CD4-positive, alpha-beta T cell (primary cell): ENCODE measurements around the gene NSUN5. TPM values are rescaled to one million over a fixed set of nuclear protein-coding genes. Genes with fewer than 3 reads are reported as not detected.
A peak's percentile ranks its signal among the peaks of the same experiment; 100 is the strongest.
"Not testable (repeated sequence)": the region's sequence is repeated elsewhere in the genome, so short reads cannot be mapped to it uniquely, and the experiment has no call there.

Experiments used
- ATAC-seq: fragments of 200-7000 bp; cut with Tn5 transposase; one replicate; pipeline ENCODE4 v1.10.0; 2022; ENCODE audit warnings: mild to moderate bottlenecking; ENCODE audit not compliant: poor library complexity
- CTCF ChIA-PET: fragments of 350-600 bp; sonication (Branson Sonifier 250); formaldehyde crosslinking; loops from one replicate; lab custom pipeline; 2021; ENCODE audit warnings: antibody characterized with exemption, inconsistent platforms; lab: Charles Lee
- POLR2A ChIA-PET: fragments of 350-600 bp; sonication (Branson Sonifier 250); formaldehyde crosslinking; loops from one replicate; lab custom pipeline; 2021; ENCODE audit warnings: antibody characterized with exemption, inconsistent platforms; lab: Charles Lee
- DNase-seq, 14 experiments: peaks; one replicate each; pipeline ENCODE4 v3.0.0-alpha.2; 2013 to 2020; ENCODE audit warnings: mixed read lengths in 2 of 14
- H3K27ac ChIP-seq, 2 donors: one replicate each; pipeline versions ENCODE4 v1.5.1 to v1.7.0; 2013; ENCODE audit warnings: low read length in 2 of 2, low read depth in 1 of 2, mild to moderate bottlenecking in 1 of 2
- H3K27me3 ChIP-seq, 2 experiments: 1 replicate in 1 of 2; 2 replicates in 1 of 2; pipeline versions ENCODE4 v1.6.1 to v1.7.0; 2013; ENCODE audit warnings: low read length in 2 of 2, control low read depth in 1 of 2, mild to moderate bottlenecking in 1 of 2, moderate library complexity in 1 of 2; ENCODE audit not compliant: insufficient read depth in 2 of 2, control insufficient read depth in 1 of 2
- H3K36me3 ChIP-seq: one replicate; pipeline ENCODE4 v1.6.1; 2013; ENCODE audit warnings: low read length, control low read depth; ENCODE audit not compliant: insufficient read depth
- H3K4me1 ChIP-seq: one replicate; pipeline ENCODE4 v1.6.1; 2013; ENCODE audit warnings: low read length, control low read depth; ENCODE audit not compliant: insufficient read depth
- H3K4me3 ChIP-seq: one replicate; pipeline ENCODE4 v1.5.1; 2013; ENCODE audit warnings: mild to moderate bottlenecking, low read length, moderate library complexity
- H3K9me3 ChIP-seq, 2 experiments: 1 replicate in 1 of 2; 2 replicates in 1 of 2; pipeline versions ENCODE4 v1.6.1 to v1.7.0; 2013; ENCODE audit warnings: low read length in 2 of 2, mild to moderate bottlenecking in 2 of 2, control low read depth in 1 of 2, moderate library complexity in 1 of 2; ENCODE audit not compliant: control insufficient read depth in 1 of 2, insufficient read depth in 1 of 2
- H3K27ac Mint-ChIP-seq: one replicate; pipeline ENCODE4 v1.8.0; 2020; ENCODE audit warnings: mixed read lengths
- H3K27me3 Mint-ChIP-seq: one replicate; pipeline ENCODE4 v1.8.0; 2021; ENCODE audit warnings: mixed read lengths
- H3K36me3 Mint-ChIP-seq: one replicate; pipeline ENCODE4 v1.8.0; 2021; ENCODE audit warnings: low read depth, mixed read lengths
- H3K4me1 Mint-ChIP-seq: one replicate; pipeline ENCODE4 v1.8.0; 2021; ENCODE audit warnings: low read depth, mixed read lengths
- H3K4me3 Mint-ChIP-seq: one replicate; pipeline ENCODE4 v1.8.0; 2020; ENCODE audit warnings: mild to moderate bottlenecking, mixed read lengths
- H3K9me3 Mint-ChIP-seq: one replicate; pipeline ENCODE4 v1.8.0; 2020; ENCODE audit warnings: mixed read lengths
- intact Hi-C, 2 experiments: fragments of 100-400 bp; cut with DNase I in 1 of 2; cut with micrococcal nuclease in 1 of 2; formaldehyde crosslinking; loops; one replicate each; pipeline versions ENCODE4 v1.15.1 to v1.9.0; 2023 to 2025; cut with DNase I, micrococcal nuclease
- total RNA-seq, 174 experiments: library from RNA in 2 of 174; stranded (reverse) in 2 of 174; gene quantifications; one replicate each; pipeline ENCODE4 v1.2.3 and lab custom pipeline; 2021 to 2026

The NSUN5 gene
- total RNA-seq, 2 experiments from 2014 or later: 31.2 to 32.6 TPM

DNA sequence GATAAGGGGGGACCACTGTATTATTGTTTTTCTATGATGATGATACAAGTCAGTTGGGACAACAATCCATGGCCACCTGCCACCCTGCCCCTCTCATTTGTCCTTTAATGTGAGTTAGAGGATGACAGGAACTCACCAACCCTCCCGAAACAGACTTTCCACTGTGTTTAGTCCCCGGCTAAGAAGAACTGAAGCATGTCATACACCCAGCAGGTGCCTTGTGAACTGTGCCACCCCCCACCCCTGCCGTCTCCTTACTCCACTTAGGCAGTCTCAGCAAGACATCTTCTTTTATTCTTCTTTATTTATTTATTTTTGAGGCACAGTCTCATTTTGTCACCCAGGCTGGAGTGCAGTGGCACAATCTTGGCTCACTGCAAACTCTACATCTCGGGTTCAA lies 40.8 kb downstream of the NSUN5 start:
- H3K27me3 Mint-ChIP-seq, H3K4me1 ChIP-seq, H3K27ac Mint-ChIP-seq, H3K9me3 ChIP-seq, H3K4me1 Mint-ChIP-seq, H3K4me3 Mint-ChIP-seq, H3K9me3 Mint-ChIP-seq, H3K4me3 ChIP-seq, ATAC-seq, POLR2A ChIA-PET, H3K36me3 ChIP-seq, H3K27me3 ChIP-seq, H3K36me3 Mint-ChIP-seq, intact Hi-C loops, DNase-seq, CTCF ChIA-PET, H3K27ac ChIP-seq: not testable (repeated sequence)

DNA sequence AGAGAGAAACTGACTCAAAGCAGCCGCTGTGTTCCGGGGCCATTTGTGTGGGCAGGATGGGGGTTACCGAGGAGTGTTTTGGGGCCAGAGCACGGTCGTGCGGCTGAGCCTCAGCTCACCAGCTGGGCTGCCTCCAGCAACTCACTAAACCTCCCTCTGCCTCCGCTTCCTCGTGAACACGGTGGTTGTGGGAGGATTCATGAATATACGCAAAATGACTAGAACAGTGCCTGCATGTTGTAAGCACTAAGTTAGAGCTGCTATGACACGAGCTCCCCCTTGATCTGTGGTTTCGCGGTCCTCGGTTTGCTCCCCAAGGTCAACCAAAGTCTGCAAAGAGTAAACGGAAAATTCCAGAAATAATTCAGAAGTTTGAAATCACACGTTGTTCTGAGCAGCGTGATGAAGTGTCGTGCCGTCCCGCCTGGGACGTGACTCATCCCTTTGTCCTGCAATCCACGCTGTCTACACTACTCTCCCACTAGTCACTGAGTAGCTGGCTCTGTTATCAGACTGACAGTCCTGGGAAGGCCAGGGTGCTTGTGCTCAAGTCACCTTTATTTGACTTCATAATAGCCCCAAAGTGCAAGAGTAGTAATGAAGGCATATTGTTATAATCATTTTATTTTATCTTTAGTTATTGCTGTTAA lies 41.8 kb downstream of the NSUN5 start:
- H3K4me3 Mint-ChIP-seq, H3K4me3 ChIP-seq, intact Hi-C loops, H3K9me3 ChIP-seq, H3K4me1 Mint-ChIP-seq, H3K27ac ChIP-seq, H3K4me1 ChIP-seq, H3K27me3 ChIP-seq, DNase-seq, H3K27me3 Mint-ChIP-seq, H3K36me3 ChIP-seq, POLR2A ChIA-PET, H3K36me3 Mint-ChIP-seq, H3K27ac Mint-ChIP-seq, H3K9me3 Mint-ChIP-seq, CTCF ChIA-PET: not testable (repeated sequence)
- ATAC-seq: peak; percentile 44

DNA sequence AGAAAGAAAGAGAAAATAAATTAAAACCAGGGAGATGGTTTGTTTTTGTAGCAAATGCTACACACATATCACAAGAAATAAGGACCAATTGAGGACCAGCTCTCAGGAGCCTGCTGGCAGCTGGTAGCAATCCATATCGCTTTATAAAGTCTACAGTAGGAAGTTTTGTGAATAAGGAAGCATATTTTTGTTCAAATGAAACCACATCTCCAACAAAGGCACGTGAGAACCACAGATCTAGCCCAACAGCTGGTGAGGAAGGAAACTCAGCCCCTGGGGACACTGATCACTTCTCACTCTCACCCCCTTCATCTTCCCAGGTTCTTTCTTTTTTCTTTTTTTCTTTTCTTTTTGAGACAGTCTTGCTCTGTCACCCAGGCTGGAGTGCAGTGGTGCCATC lies 46.2 kb downstream of the NSUN5 start:
- H3K27me3 Mint-ChIP-seq, H3K36me3 Mint-ChIP-seq, intact Hi-C loops: not testable (repeated sequence)

More for the DNA sequence above, 46.2 kb downstream of the NSUN5 start:
- H3K4me1 Mint-ChIP-seq, ATAC-seq, POLR2A ChIA-PET, CTCF ChIA-PET, H3K9me3 ChIP-seq, H3K4me3 ChIP-seq, H3K27ac ChIP-seq, DNase-seq, H3K9me3 Mint-ChIP-seq, H3K4me3 Mint-ChIP-seq, H3K36me3 ChIP-seq, H3K27ac Mint-ChIP-seq, H3K4me1 ChIP-seq, H3K27me3 ChIP-seq: not testable (repeated sequence)

Other genes starting within 250 kb of the NSUN5 start
- not detected for gene SPDYE9, start 222.8 kb downstream of the NSUN5 start, total RNA-seq
- under 1 TPM in 1 of 2 experiments, not detected in 1; 0.17 TPM for gene TRIM50, start 19.3 kb upstream of the NSUN5 start, total RNA-seq
- not detected for gene FKBP6, start 19.3 kb upstream of the NSUN5 start, total RNA-seq
- gene FZD9, start 125.0 kb upstream of the NSUN5 start, total RNA-seq: not detected
- gene BAZ1B, start 213.5 kb upstream of the NSUN5 start, total RNA-seq: 10 to 100 TPM; 32.8 to 35.5 TPM
- 100 to 1,000 TPM; 102 TPM for gene BCL7B, start 248.9 kb upstream of the NSUN5 start, total RNA-seq